Heart left ventricle (tissue), 16 donors: ENCODE measurements around the gene LPP. TPM values are rescaled to one million over a fixed set of nuclear protein-coding genes. Genes with fewer than 3 reads are reported as not detected.

ENCODE experiments used
- ATAC-seq, 4 donors: fragments of 200-7000 bp; cut with Tn5 transposase; one replicate each; pipeline ENCODE4 v1.9.1; 2020 to 2022; ENCODE audit warnings: moderate library complexity in 4 of 4, mild to moderate bottlenecking in 3 of 4, moderate number of reproducible peaks in 1 of 4
- DNase-seq, 5 donors: peaks; one replicate each; pipeline ENCODE4 v3.0.0-alpha.2; 2020
- H3K27ac ChIP-seq, 12 donors: fragments of 200-600 bp; sonication (generic) in 4 of 12; one replicate each; pipeline versions ENCODE4 v1.5.0 to v1.8.0; 2016 to 2022; ENCODE audit warnings: mild to moderate bottlenecking in 2 of 12
- H3K27me3 ChIP-seq, 9 donors: fragments of 200-600 bp; sonication (generic) in 2 of 9; one replicate each; pipeline versions ENCODE4 v1.5.1 to v1.8.0; 2016 to 2022; ENCODE audit warnings: mild to moderate bottlenecking in 3 of 9
- H3K36me3 ChIP-seq, 9 donors: fragments of 200-600 bp; sonication (generic) in 2 of 9; one replicate each; pipeline versions ENCODE4 v1.5.0 to v1.8.0; 2018 to 2022; ENCODE audit warnings: mild to moderate bottlenecking in 2 of 9
- H3K4me1 ChIP-seq, 12 donors: fragments of 200-600 bp; sonication (generic) in 4 of 12; one replicate each; pipeline versions ENCODE4 v1.5.0 to v1.8.0; 2016 to 2022; ENCODE audit warnings: mild to moderate bottlenecking in 3 of 12
- H3K4me3 ChIP-seq, 12 donors: fragments of 200-600 bp; sonication (generic) in 4 of 12; one replicate each; pipeline versions ENCODE4 v1.5.0 to v1.8.0; 2017 to 2022; ENCODE audit warnings: mild to moderate bottlenecking in 9 of 12, moderate library complexity in 4 of 12
- H3K9me3 ChIP-seq, 12 donors: fragments of 200-600 bp; sonication (generic) in 4 of 12; one replicate each; pipeline versions ENCODE4 v1.5.0 to v1.8.0; 2016 to 2022; ENCODE audit warnings: mild to moderate bottlenecking in 1 of 12
- POLR2A ChIP-seq, 2 donors: fragments of 450-650 bp; IDR thresholded peaks; one replicate each; pipeline ENCODE4 v1.6.1; 2017; ENCODE audit warnings: antibody characterized with exemption in 2 of 2, mild to moderate bottlenecking in 2 of 2, moderate library complexity in 2 of 2
- WGBS, 4 donors: extraction: QIAGEN DNeasy Blood & Tissue Kit in 2 of 4; methylation state at CpG; one replicate each; pipeline versions ENCODE4 v1.1.5 to v1.1.7; 2013 to 2018; 5-methylcytosine and 5-hydroxymethylcytosine counted together
- intact Hi-C, 10 donors: fragments of 100-400 bp; cut with DNase I; formaldehyde crosslinking; loops; one replicate each; pipeline versions ENCODE4 v1.11.1 to v1.14.2; 2022
- polyA plus RNA-seq, 2 donors: library from polyadenylated mRNA; stranded (reverse); fragments of 200-250 nt; gene quantifications; one replicate each; pipeline ENCODE4 v1.2.3, GENCODE V29; 2013
- total RNA-seq, 9 donors: library from RNA; depleted of rRNA in 2 of 9; stranded (reverse); fragments of >200 nt in 2 of 9; fragmentation: NEBNext Ultra II Directional in 3 of 9; extraction: Animal tissue kit (Norgen Biotek cat#: 25700) in 3 of 9; gene quantifications; one replicate each; pipeline versions ENCODE4 v1.1.0 to v1.2.4, GENCODE V29; 2016 to 2023
- TF ChIP-seq, protein P1 (sequence below), 12 donors: fragments of 200-600 bp; sonication (generic) in 4 of 12; IDR thresholded peaks; one replicate each; pipeline versions ENCODE4 v1.5.0 to v1.8.0; 2018 to 2022; ENCODE audit warnings: antibody characterized with exemption in 12 of 12, mild to moderate bottlenecking in 5 of 12
- donor health status: ischemic (EF 13 %, LVEDD 7.1; RV severe dilation, severe dysfunction).
- donor health status: healthy with polysubstance abuse.
- donor health status: DM: no; HTN: yes; CAD: no.
- donor health status: DM: no; HTN: no; CAD: no.
- donor health status: ischemic (EF 25% LVEDD 6.9; RV normal size, moderate dysfunction).
- donor health status: ischemic (EF 25% LVEDD 5.7; RV mildly dilated, moderate dysfunction).
- donor health status: healthy.
- donor health status: DM: yes; HTN: yes; CAD: no.
- donor health status: ischemic (EF 35%, LVEDD 5.7; RV mildly dilated, moderate dysfunction).
- donor health status: nonischemic (EF 11% LVEDD 7.7; RV severe dilation, severe dysfunction).
- donor health status: DM: yes; HTN: yes; CAD: no.
- donor health status: PGD.
- donor health status: ischemic (EF 29% LVEDD 5.4; RV normal size, mild dysfunction).
- donor health status: nonischemic (EF 23%, LVEDD 6.1; RV moderate dilation, normal function).

LPP gene
- total and polyA plus RNA-seq, 11 donors, result 9.2 to 178 (median 100) TPM

DNA sequence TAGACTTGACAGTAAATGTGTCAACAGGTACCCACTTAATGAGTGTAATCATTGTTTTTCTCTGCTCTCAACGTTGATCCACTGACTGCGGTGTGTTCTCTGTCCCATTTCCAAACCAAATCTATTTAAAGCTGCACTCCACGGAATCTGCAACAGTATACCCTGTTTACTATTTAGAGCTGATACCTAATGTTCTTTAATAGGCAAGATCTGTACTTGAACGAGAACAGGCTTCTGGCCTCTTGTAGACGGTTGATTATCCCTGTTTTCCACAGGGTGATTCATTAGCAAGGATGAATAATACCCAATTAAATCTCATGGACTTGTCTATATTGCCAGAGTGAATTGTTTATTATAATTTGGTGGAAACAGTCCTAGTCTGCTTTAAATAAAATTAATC, 189.9 kb downstream of the LPP start:
- DNase-seq (no peak), ATAC-seq (peak; percentile 79 to 89 (median 84))
- intact Hi-C loops, result loop anchor here in 6 of 10 donors (5.0 to 10.0 kb wide), 10 partner anchors 82 to 611 kb away; partner anchors contain the start of genes BCL6 (in 3 of the 6) and LPP (in 1 of the 6)
- 46 to 59% (median 58%) methylated on average over 5 of the region's 5 CpGs for WGBS, 4 donors
- H3K9me3 ChIP-seq, result no peaks in the 10 kb centered on the region
- peaks cover 6 to 57% (median 32%) of the 10 kb centered on the region in 12 donors for H3K4me1 ChIP-seq
- TF ChIP-seq, protein P1, sequence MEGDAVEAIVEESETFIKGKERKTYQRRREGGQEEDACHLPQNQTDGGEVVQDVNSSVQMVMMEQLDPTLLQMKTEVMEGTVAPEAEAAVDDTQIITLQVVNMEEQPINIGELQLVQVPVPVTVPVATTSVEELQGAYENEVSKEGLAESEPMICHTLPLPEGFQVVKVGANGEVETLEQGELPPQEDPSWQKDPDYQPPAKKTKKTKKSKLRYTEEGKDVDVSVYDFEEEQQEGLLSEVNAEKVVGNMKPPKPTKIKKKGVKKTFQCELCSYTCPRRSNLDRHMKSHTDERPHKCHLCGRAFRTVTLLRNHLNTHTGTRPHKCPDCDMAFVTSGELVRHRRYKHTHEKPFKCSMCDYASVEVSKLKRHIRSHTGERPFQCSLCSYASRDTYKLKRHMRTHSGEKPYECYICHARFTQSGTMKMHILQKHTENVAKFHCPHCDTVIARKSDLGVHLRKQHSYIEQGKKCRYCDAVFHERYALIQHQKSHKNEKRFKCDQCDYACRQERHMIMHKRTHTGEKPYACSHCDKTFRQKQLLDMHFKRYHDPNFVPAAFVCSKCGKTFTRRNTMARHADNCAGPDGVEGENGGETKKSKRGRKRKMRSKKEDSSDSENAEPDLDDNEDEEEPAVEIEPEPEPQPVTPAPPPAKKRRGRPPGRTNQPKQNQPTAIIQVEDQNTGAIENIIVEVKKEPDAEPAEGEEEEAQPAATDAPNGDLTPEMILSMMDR (IDR thresholded peaks at IDR 0.05), result no peak
- TF ChIP-seq POLR2A (IDR thresholded peaks at IDR 0.05), result no peak
- H3K27me3 ChIP-seq, result no peaks in the 10 kb centered on the region
- no peaks in the 10 kb centered on the region for H3K36me3 ChIP-seq
- peak overlapping the region; percentile 59 to 94 (median 80) for H3K27ac ChIP-seq
- no peak overlapping the region for H3K4me3 ChIP-seq

DNA sequence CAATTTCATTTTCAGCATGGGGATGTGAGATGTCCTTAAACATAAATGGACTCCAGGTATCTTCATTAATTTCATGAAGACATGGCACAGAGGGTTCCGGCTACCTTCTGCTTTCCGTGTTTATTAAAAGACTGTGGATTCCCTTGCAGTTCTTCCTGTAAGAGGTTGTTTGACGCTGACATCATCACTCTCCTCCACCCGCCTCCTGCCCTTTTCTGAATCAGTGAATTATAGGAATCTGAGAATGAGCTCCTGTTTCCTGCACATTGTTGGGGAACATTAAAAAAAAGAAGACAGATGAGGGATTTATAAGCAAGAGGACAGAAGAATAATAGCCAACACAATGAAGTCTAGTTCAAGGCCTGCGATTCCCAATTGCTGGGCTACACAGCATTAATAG, 191.3 kb downstream of the LPP start:
- no peak for ATAC-seq
- no peak for DNase-seq
- no peak for TF ChIP-seq POLR2A (IDR thresholded peaks at IDR 0.05)
- TF ChIP-seq, protein P1 (IDR thresholded peaks at IDR 0.05), result no peak
- H3K27ac ChIP-seq, result peak overlapping the region; percentile 59 to 94 (median 80)
- 44 to 59% (median 48%) methylated on average over 5 of the region's 5 CpGs for WGBS, 4 donors
- intact Hi-C loops, result loop anchor here in 5 of 10 donors (5.0 to 10.0 kb wide), 8 partner anchors 47 to 610 kb away; partner anchors contain the start of gene BCL6 (in 2 of the 5)
- H3K36me3 ChIP-seq, result no peaks in the 10 kb centered on the region
- H3K27me3 ChIP-seq, result no peaks in the 10 kb centered on the region
- no peaks in the 10 kb centered on the region for H3K9me3 ChIP-seq
- H3K4me3 ChIP-seq, result no peak overlapping the region
- peaks cover 6 to 58% (median 41%) of the 10 kb centered on the region in 12 donors for H3K4me1 ChIP-seq

DNA sequence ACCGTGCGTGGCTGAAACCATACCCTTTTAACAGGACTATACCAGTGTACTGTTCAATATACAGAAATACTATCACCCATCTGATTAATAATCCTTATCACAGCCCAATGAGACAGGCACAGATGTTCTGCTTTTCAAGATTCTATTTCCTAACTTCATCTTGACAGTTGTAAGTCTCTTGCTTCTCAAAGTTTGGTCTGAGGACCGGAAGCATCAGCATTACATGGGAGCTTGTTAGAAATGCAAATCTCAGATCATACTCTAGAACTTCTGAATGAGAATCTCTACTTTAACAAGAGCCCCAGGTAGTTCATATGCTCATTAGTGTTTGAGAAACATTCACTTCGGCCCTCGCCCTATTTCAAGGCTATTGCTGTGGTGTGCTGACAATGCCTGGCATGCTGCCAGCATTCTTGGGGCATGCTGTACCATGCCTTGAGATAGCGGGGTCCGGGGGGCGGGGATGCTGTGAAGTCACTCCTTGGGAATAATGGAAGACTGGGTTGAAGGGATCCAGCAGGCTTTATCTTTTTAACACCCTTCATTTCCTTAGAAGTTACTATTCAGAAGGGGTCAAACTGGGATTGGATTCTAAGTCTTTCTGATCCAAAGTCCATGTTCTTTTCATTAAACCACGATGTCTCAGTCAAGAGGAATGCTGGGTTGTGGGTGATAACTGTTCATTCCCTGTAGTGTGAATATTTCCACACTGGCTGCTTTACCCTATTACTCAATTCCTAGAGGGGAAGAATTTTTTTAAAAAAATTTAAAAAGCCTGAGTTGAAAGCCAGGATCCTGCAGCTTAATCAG, 194.7 kb downstream of the LPP start:
- 47 to 50% (median 48%) methylated on average over 9 of the region's 9 CpGs for WGBS, 4 donors
- Histone ChIP-seq H3K36me3 (no peaks in the 10 kb centered on the region), H3K9me3 (no peaks in the 10 kb centered on the region), H3K27ac (peak overlapping the region; percentile 41 to 77 (median 64)), H3K4me3 (no peak overlapping the region), H3K27me3 (no peaks in the 10 kb centered on the region), H3K4me1 (peaks cover 6 to 65% (median 41%) of the 10 kb centered on the region in 12 donors)
- TF ChIP-seq POLR2A (IDR thresholded peaks at IDR 0.05), result no peak
- TF ChIP-seq, protein P1 (IDR thresholded peaks at IDR 0.05), result no peak
- DNase-seq (peak; percentile 66 to 91 (median 84)), ATAC-seq (peak; percentile 67 to 77 (median 74))
- intact Hi-C loops, result loop anchor here in 5 of 10 donors (5.0 to 10.0 kb wide), 8 partner anchors 44 to 606 kb away; partner anchors contain the start of gene BCL6 (in 2 of the 5)

DNA sequence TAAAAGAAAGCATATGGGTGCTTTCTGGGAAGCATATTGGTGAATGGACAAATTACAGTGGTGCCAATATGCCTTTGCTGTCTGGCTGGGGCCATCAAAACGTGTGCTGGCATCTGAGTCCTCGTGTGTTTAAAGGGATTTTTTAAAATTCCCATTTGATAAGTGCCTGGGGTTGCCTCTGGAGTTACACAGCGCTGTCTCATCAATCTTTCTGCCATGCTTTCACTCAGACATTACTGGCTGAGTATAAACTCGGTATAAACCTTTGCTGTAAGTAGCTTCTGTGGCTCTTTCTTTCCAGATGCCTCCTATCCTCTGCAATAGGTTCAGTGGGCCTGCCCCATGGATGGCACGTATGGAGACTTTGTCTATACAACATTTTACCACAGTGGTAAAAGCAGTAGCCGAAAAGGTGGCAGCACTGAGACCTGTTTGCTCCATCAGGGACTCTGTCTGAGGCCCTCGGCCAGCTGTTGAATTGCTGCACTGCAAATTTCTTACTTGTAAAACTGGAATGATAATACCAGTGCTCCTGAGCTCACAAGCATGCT, 195.5 kb downstream of the LPP start:
- peak overlapping the region; percentile 18 to 77 (median 64) for H3K27ac ChIP-seq
- WGBS, 4 donors, result 61 to 64% (median 63%) methylated on average over 6 to 7 of the region's 7 CpGs
- intact Hi-C loops, result loop anchor here in 5 of 10 donors (5.0 to 10.0 kb wide), 8 partner anchors 43 to 607 kb away; partner anchors contain the start of gene BCL6 (in 2 of the 5)
- H3K4me3 ChIP-seq, result peak overlapping the region in 1 of 12 donors; percentile 0
- H3K27me3 ChIP-seq, result no peaks in the 10 kb centered on the region
- ATAC-seq (peak; percentile 17 to 38 (median 29)), DNase-seq (peak in 2 of 5 donors; percentile 39 to 45)
- peaks cover 4 to 60% (median 41%) of the 10 kb centered on the region in 12 donors for H3K4me1 ChIP-seq
- no peaks in the 10 kb centered on the region for H3K9me3 ChIP-seq
- TF ChIP-seq POLR2A (IDR thresholded peaks at IDR 0.05), result no peak
- TF ChIP-seq, protein P1 (IDR thresholded peaks at IDR 0.05), result peak in 3 of 12 donors; percentile 15 to 27 (median 27)
- no peaks in the 10 kb centered on the region for H3K36me3 ChIP-seq
